ENCODE data around the gene PDE7B.

DNA sequence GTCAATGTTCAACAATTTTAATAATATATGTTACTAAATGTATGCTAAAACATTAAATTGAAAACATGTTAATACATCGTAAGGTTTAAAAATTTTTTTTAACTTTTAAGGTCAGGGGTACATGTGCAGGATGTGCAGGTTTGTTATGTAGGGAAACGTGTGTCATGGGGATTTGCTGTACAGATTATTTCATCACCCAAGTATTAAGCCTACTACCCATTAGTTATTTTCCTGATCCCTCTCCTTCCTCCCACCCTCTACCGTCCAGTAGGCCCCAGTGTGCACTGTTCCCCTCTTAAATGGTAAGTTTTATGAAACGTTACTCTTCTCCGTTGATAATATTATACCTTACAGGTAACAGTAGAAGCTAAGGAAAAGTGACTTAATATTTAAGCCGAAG, 15.8 kb downstream of the PDE7B start:
- TF ChIP-seq EZH2phosphoT487 (IDR thresholded peaks at IDR 0.05; ENCODE audit: insufficient read depth, low read depth) (no peak), EZH2 (IDR thresholded peaks at IDR 0.05; ENCODE audit: insufficient read depth, poor library complexity, severe bottlenecking) (no peak)
